Left lung (tissue), 10 donors: ENCODE measurements around the gene HOXC10. TPM values are rescaled to one million over a fixed set of nuclear protein-coding genes. Genes with fewer than 3 reads are reported as not detected.

Source experiments
- ATAC-seq: fragments of 200-7000 bp; cut with Tn5 transposase; one replicate; pipeline ENCODE4 v1.9.1; 2020; ENCODE audit warnings: moderate library complexity
- DNase-seq, 4 donors: peaks; one replicate each; pipeline ENCODE4 v3.0.0-alpha.2; 2013 to 2020
- H3K27ac ChIP-seq, 2 donors: fragments of 200-600 bp; sonication (generic) in 1 of 2; one replicate each; pipeline versions ENCODE4 v1.5.0 to v1.8.0; 2020 to 2021
- H3K27me3 ChIP-seq, 2 donors: fragments of 200-600 bp; sonication (generic) in 1 of 2; one replicate each; pipeline versions ENCODE4 v1.5.0 to v1.8.0; 2020 to 2021
- H3K36me3 ChIP-seq, 2 donors: fragments of 200-600 bp; sonication (generic) in 1 of 2; one replicate each; pipeline versions ENCODE4 v1.5.0 to v1.8.0; 2020 to 2021
- H3K4me1 ChIP-seq, 2 donors: fragments of 200-600 bp; one replicate each; pipeline ENCODE4 v1.8.0; 2021
- H3K4me3 ChIP-seq, 2 donors: fragments of 200-600 bp; sonication (generic) in 1 of 2; one replicate each; pipeline versions ENCODE4 v1.5.0 to v1.8.0; 2020 to 2021; ENCODE audit warnings: mild to moderate bottlenecking in 1 of 2
- H3K9me3 ChIP-seq, 2 donors: fragments of 200-600 bp; sonication (generic) in 1 of 2; one replicate each; pipeline versions ENCODE4 v1.5.0 to v1.8.0; 2020 to 2021
- intact Hi-C, 2 donors: fragments of 100-400 bp; cut with DNase I; formaldehyde crosslinking; loops; one replicate each; pipeline versions ENCODE4 v1.11.2 to v1.14.2; 2022
- polyA plus RNA-seq, 6 donors: library from polyadenylated mRNA; unstranded; fragments of 120-200 nt; gene quantifications; one replicate each; pipeline ENCODE4 v1.2.1, GENCODE V29; 2013; ENCODE audit not compliant: insufficient read length in 6 of 6
- total RNA-seq, 2 donors: library from RNA; stranded (reverse); fragmentation: NEBNext Ultra II Directional; extraction: Animal tissue kit (Norgen Biotek cat#: 25700); gene quantifications; one replicate each; pipeline ENCODE4 v1.2.1, GENCODE V29; 2021
- TF ChIP-seq, protein P1 (sequence below), 2 donors: fragments of 200-600 bp; sonication (generic) in 1 of 2; IDR thresholded peaks; one replicate each; pipeline versions ENCODE4 v1.5.0 to v1.8.0; 2021; ENCODE audit warnings: antibody characterized with exemption in 2 of 2
- donor health status: DM: no; HTN: yes; CAD: no.
- donor health status: DM: no; HTN: no; CAD: no.

The HOXC10 gene
- total and polyA plus RNA-seq, 8 donors, result 0.15 to 0.52 (median 0.31) TPM; not detected in 3

DNA sequence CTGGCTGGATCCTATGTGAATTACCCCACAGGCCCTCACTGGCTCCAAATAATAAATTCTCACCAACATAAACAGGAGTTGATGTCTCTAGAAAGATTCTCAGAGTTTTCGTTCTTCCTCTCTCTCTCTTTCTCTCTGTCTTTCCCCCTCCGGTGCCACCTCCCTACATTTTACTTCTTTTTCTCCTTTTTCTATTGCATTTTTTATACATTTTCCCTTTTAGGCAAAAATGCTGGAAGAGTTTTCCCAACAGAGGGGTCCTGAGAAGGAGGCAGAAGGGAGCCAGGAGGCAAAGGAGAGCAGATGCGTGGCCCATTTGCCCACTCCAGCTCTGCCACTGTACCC lies 42.5 kb downstream of the HOXC10 start:
- ATAC-seq, result no peak
- no peak for DNase-seq
- peaks cover 0 to 6% of the 10 kb centered on the region in 2 donors for H3K4me1 ChIP-seq

DNA sequence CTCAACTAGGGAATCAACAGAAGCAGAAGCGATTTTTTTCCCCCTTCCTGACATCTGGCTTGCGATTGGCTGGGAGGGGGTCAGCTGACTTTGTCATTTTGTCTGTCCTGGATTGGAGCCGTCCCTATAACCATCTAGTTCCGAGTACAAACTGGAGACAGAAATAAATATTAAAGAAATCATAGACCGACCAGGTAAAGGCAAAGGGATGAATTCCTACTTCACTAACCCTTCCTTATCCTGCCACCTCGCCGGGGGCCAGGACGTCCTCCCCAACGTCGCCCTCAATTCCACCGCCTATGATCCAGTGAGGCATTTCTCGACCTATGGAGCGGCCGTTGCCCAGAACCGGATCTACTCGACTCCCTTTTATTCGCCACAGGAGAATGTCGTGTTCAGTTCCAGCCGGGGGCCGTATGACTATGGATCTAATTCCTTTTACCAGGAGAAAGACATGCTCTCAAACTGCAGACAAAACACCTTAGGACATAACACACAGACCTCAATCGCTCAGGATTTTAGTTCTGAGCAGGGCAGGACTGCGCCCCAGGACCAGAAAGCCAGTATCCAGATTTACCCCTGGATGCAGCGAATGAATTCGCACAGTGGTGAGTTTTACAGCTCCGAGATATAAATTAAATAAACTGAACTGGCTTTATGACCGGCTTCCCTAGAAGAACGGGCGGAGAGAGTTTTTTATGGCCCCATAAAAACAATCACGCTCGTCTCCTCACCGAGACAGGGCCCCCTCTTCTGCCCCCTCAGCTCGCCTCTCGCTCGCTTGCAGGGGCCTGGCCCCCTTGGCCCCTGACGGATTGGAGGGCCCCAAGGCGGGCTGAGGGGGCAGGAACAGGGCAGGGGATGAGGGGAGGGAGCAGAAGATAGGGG lies 43.6 kb downstream of the HOXC10 start, which contains the start of gene HOXC6:
Gene HOXC6 (plus strand): TSS at position 127 of the 888 bp plus-strand sequence. CDS start 82 bp downstream, at position 209.
- no peak for ATAC-seq
- no peak for DNase-seq
- H3K4me1 ChIP-seq, result peaks cover 0 to 9% of the 10 kb centered on the region in 2 donors
- H3K36me3 ChIP-seq, result no peaks in the 10 kb centered on the region
- TF ChIP-seq, protein P1, sequence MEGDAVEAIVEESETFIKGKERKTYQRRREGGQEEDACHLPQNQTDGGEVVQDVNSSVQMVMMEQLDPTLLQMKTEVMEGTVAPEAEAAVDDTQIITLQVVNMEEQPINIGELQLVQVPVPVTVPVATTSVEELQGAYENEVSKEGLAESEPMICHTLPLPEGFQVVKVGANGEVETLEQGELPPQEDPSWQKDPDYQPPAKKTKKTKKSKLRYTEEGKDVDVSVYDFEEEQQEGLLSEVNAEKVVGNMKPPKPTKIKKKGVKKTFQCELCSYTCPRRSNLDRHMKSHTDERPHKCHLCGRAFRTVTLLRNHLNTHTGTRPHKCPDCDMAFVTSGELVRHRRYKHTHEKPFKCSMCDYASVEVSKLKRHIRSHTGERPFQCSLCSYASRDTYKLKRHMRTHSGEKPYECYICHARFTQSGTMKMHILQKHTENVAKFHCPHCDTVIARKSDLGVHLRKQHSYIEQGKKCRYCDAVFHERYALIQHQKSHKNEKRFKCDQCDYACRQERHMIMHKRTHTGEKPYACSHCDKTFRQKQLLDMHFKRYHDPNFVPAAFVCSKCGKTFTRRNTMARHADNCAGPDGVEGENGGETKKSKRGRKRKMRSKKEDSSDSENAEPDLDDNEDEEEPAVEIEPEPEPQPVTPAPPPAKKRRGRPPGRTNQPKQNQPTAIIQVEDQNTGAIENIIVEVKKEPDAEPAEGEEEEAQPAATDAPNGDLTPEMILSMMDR (IDR thresholded peaks at IDR 0.05), result no peak
- H3K4me3 ChIP-seq, result peak within 1 kb of the TSS in 1 of 2 donors; percentile 0
- intact Hi-C loops, result no loop called here
- no peaks in the 10 kb centered on the region for H3K9me3 ChIP-seq
- no peak within 1 kb of the TSS for H3K27ac ChIP-seq
- H3K27me3 ChIP-seq, result peaks cover 92 to 100% of the 10 kb centered on the region in 2 donors

More for the DNA sequence above, 42.5 kb downstream of the HOXC10 start:
- no peaks in the 10 kb centered on the region for H3K36me3 ChIP-seq
- TF ChIP-seq, protein P1 (IDR thresholded peaks at IDR 0.05), result no peak
- H3K9me3 ChIP-seq, result no peaks in the 10 kb centered on the region
- intact Hi-C loops, result no loop called here
- H3K4me3 ChIP-seq, result no peak overlapping the region
- no peak overlapping the region for H3K27ac ChIP-seq
- peaks cover 93 to 100% of the 10 kb centered on the region in 2 donors for H3K27me3 ChIP-seq

DNA sequence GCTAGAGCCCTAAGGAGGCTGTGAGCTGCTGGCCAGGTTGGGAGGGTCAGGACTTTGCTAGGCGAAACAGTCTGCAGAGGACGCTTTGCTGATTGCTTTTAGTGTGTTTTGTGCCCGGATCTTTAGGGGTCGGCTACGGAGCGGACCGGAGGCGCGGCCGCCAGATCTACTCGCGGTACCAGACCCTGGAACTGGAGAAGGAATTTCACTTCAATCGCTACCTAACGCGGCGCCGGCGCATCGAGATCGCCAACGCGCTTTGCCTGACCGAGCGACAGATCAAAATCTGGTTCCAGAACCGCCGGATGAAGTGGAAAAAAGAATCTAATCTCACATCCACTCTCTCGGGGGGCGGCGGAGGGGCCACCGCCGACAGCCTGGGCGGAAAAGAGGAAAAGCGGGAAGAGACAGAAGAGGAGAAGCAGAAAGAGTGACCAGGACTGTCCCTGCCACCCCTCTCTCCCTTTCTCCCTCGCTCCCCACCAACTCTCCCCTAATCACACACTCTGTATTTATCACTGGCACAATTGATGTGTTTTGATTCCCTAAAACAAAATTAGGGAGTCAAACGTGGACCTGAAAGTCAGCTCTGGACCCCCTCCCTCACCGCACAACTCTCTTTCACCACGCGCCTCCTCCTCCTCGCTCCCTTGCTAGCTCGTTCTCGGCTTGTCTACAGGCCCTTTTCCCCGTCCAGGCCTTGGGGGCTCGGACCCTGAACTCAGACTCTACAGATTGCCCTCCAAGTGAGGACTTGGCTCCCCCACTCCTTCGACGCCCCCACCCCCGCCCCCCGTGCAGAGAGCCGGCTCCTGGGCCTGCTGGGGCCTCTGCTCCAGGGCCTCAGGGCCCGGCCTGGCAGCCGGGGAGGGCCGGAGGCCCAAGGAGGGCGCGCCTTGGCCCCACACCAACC lies 44.8 kb downstream of the HOXC10 start:
- no peaks in the 10 kb centered on the region for H3K36me3 ChIP-seq
- intact Hi-C loops, result loop anchor here in 1 of 2 donors (5.0 kb wide), 1 partner anchor 163 kb away; no protein-coding TSS in a partner anchor
- ATAC-seq (no peak), DNase-seq (no peak)
- no peak overlapping the region for H3K27ac ChIP-seq
- H3K27me3 ChIP-seq, result peaks cover 92 to 100% of the 10 kb centered on the region in 2 donors
- H3K4me3 ChIP-seq, result no peak overlapping the region
- TF ChIP-seq, protein P1 (IDR thresholded peaks at IDR 0.05), result no peak
- no peaks in the 10 kb centered on the region for H3K9me3 ChIP-seq
- peaks cover 0 to 14% of the 10 kb centered on the region in 2 donors for H3K4me1 ChIP-seq

DNA sequence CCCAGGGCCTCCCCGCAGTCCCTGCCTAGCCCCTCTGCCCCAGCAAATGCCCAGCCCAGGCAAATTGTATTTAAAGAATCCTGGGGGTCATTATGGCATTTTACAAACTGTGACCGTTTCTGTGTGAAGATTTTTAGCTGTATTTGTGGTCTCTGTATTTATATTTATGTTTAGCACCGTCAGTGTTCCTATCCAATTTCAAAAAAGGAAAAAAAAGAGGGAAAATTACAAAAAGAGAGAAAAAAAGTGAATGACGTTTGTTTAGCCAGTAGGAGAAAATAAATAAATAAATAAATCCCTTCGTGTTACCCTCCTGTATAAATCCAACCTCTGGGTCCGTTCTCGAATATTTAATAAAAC lies 45.5 kb downstream of the HOXC10 start:
- intact Hi-C loops, result loop anchor here in 1 of 2 donors (5.0 kb wide), 1 partner anchor 162 kb away; no protein-coding TSS in a partner anchor
- TF ChIP-seq, protein P1 (IDR thresholded peaks at IDR 0.05), result no peak
- peaks cover 96 to 100% of the 10 kb centered on the region in 2 donors for H3K27me3 ChIP-seq
- H3K27ac ChIP-seq, result peak overlapping the region in 1 of 2 donors; percentile 53
- DNase-seq (no peak), ATAC-seq (no peak)
- H3K36me3 ChIP-seq, result no peaks in the 10 kb centered on the region
- no peaks in the 10 kb centered on the region for H3K9me3 ChIP-seq
- H3K4me1 ChIP-seq, result peaks cover 0 to 14% of the 10 kb centered on the region in 2 donors
- H3K4me3 ChIP-seq, result no peak overlapping the region
